ENCODE measurements around the gene DDX54.
"Not testable (repeated sequence)": the region's sequence is repeated elsewhere in the genome, so short reads cannot be mapped to it uniquely, and the experiment has no call there.

Gene DDX54

GRCh38 chr12:113220593-113221180 lies 35.4 kb upstream of the DDX54 start:
- no peak for DNase-seq (ENCODE audit: low read depth in 3 of 3, low spot score in 1 of 3)

- DNase-seq (ENCODE audit: low read depth in 3 of 3, low spot score in 1 of 3): no peak
Observed at GRCh38 chr12:113216027-113216426, 30.7 kb upstream of the DDX54 start.

- no peak for DNase-seq (ENCODE audit: low read depth in 3 of 3, low spot score in 1 of 3)
Observed at GRCh38 chr12:113214895-113215400, 29.7 kb upstream of the DDX54 start.

GRCh38 chr12:113211160-113211559 lies 25.9 kb upstream of the DDX54 start:
- no peak for DNase-seq (ENCODE audit: low read depth in 3 of 3, low spot score in 1 of 3)

- DNase-seq (ENCODE audit: low read depth in 3 of 3, low spot score in 1 of 3): no peak
Observed at GRCh38 chr12:113208041-113208934, 23.0 kb upstream of the DDX54 start.

- no peak for DNase-seq (ENCODE audit: low read depth in 3 of 3, low spot score in 1 of 3)
Observed at GRCh38 chr12:113207613-113208040, 22.3 kb upstream of the DDX54 start.

- DNase-seq (ENCODE audit: low read depth in 3 of 3, low spot score in 1 of 3): not testable (repeated sequence)
Observed at GRCh38 chr12:113206802-113207201, 21.5 kb upstream of the DDX54 start.

- no peak for DNase-seq (ENCODE audit: low read depth in 3 of 3, low spot score in 1 of 3)
Observed at GRCh38 chr12:113204804-113205203, 19.5 kb upstream of the DDX54 start.

GRCh38 chr12:113203852-113204760 lies 18.8 kb upstream of the DDX54 start:
- DNase-seq (ENCODE audit: low read depth in 3 of 3, low spot score in 1 of 3): no peak

- DNase-seq (ENCODE audit: low read depth in 3 of 3, low spot score in 1 of 3): no peak
Observed at GRCh38 chr12:113202300-113203075, 17.2 kb upstream of the DDX54 start.

GRCh38 chr12:113201187-113202177 lies 16.2 kb upstream of the DDX54 start:
- DNase-seq (ENCODE audit: low read depth in 3 of 3, low spot score in 1 of 3): no peak

GRCh38 chr12:113200021-113200797 lies 14.9 kb upstream of the DDX54 start:
- DNase-seq (ENCODE audit: low read depth in 3 of 3, low spot score in 1 of 3): no peak

- DNase-seq (ENCODE audit: low read depth in 3 of 3, low spot score in 1 of 3): no peak
Observed at GRCh38 chr12:113198296-113198695, 13.0 kb upstream of the DDX54 start.

GRCh38 chr12:113197518-113198077 lies 12.3 kb upstream of the DDX54 start:
- no peak for DNase-seq (ENCODE audit: low read depth in 3 of 3, low spot score in 1 of 3)

GRCh38 chr12:113196990-113197389 lies 11.7 kb upstream of the DDX54 start:
- peak in 1 of 3 donors; percentile 29 for DNase-seq (ENCODE audit: low read depth in 3 of 3, low spot score in 1 of 3)

GRCh38 chr12:113196582-113196981 lies 11.3 kb upstream of the DDX54 start:
- DNase-seq (ENCODE audit: low read depth in 3 of 3, low spot score in 1 of 3): no peak

GRCh38 chr12:113195598-113195997 lies 10.3 kb upstream of the DDX54 start:
- no peak for DNase-seq (ENCODE audit: low read depth in 3 of 3, low spot score in 1 of 3)

GRCh38 chr12:113194971-113195391 lies 9.7 kb upstream of the DDX54 start:
- no peak for DNase-seq (ENCODE audit: low read depth in 3 of 3, low spot score in 1 of 3)
